Activated T-helper 1 cell treated with Interleukin-2 at 50 U/mL for 16 hours (primary cell): ENCODE results near the gene SAMHD1.
"Not testable (repeated sequence)": the region's sequence is repeated elsewhere in the genome, so short reads cannot be mapped to it uniquely, and the experiment has no call there.

Source experiments
- DNase-seq: peaks from one replicate; pipeline ENCODE4 v3.0.0-alpha.2; 2020; ENCODE audit warnings: low read depth

Gene SAMHD1

GRCh38 chr20:36851490-36851889, 100.0 kb downstream of the SAMHD1 start:
- DNase-seq = no peak

GRCh38 chr20:36850759-36851158, 100.7 kb downstream of the SAMHD1 start:
- DNase-seq = no peak

DNA sequence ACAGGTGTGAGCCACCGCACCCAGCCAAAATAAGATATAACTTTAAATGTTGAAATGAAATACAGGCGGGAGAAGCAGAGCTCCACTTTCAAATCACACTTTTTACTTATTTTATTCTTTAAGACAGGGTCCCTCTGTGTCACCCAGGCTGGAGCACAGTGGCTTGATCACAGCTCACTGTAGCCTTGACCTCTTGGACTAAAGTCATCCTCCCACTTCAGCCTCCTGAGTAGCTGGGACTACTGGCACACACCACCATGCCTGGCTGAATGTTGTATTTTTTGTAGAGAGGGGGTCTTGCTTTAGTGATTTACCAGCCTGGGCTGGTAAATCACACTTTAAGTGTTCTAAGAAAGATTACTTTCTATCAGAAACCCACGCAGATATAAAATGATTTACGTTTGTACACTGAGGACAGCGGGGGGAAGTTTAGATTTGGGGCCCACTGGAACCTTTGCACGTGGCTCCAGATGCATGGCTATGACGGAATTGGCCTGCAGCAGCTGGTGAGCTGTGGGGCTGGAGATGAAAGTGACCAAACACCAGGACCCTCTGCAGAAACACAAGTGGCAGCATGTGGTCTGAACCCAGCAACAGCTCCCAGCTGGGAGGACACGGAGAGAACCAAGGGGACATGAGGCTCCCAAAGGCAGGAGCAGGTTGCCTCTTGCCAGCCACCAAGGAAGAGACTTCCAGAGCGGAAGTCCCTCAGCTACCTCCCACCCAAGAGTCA, 102.0 kb downstream of the SAMHD1 start:
- no peak for DNase-seq

- no peak for DNase-seq
Measured at GRCh38 chr20:36848677-36849076, 102.8 kb downstream of the SAMHD1 start.

DNA sequence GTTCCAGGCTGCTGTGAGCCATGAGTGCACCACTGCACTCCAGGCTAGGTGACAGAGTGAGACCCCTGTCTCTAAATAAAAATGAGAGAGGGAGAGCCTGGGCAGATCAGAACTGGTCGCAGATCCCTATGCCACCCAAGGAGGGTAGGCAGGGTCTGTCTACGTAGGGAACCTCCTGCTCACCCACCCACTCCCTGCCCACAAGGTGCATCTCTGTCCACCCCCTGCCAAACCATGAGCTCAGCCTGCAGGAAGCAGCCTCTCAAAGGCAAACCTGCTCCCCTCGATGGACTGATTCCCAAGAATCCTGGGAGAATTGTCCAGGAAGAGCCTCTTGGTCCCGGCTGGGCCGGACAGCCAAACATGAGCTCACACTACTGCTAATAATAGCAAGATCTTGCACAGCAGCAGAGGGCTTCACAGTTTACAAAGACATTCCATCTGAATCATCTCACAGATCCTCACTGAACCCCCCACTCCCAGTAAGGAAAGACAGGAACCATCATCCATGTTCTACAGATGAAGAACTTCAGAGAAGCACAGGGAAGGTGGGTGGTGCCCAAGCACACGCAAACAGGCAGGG, 103.3 kb downstream of the SAMHD1 start:
- no peak for DNase-seq

DNA sequence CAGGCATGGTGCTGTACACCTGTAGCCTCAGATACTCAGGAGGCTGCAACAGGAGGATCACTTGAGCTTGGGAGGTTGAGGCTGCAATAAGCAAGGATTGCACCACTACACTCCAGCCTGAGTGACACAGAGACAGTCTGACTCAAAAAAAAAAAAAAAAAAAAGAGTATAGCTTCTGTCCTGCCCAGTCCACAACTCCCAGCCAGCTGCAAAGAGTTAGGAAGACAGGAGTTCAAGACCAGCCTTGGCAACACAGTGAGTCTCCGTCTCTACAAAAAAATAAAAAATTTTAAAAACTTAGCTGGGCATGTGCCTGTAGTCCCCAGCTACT, 103.8 kb downstream of the SAMHD1 start:
- no peak for DNase-seq

DNA sequence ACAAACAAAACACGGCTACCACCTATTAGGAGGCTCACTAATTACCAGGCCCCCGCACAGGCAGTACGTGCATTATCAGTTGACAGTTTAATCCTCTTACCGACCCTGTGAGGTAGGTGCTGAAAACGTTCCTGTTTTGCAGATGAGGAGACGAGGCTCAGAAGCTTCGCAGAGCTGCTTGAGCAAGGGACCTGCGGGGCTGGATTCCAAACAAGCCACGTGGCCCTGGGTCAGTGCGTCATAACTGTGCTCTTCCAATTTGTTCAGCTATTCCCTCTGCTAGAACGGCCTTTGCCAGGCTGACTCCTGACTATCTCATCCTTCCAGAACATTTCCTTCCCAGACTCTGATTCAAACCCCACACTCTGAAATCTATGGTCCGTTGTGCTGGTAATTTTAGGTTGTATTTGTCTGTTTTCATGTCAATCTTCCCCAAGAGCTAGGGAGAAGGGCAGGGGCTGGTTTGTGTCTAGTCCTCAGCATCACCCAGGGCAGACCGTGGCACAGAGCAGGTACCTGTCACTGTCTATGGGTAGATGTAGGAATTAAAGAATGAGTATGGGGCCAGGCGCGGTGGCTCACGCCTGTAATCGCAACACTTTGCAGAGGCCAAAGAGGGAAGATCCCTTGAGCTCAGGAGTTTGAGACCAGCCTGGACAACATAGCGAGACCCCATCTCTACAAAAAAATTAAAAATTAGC, 104.3 kb downstream of the SAMHD1 start:
- DNase-seq = no peak

- no peak for DNase-seq
Measured at GRCh38 chr20:36845288-36845971, 106.1 kb downstream of the SAMHD1 start.

DNA sequence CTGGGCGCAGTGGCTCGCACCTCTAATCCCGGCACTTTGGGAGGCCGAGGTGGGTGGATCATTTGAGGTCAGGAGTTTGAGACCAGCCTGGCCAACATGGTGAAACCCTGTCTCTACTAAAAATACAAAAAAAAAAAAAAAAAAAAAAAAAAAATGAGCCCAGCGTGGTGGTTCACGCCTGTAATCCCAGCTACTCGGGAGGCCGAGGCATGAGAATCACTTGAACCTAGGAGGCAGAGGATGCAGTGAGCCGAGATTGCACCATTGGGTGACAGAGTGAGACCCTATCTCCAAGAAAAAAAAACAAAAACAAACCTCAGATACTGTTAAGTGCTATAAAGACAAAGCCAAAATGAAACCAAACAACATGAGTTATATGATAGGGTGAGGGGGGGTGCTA, 110.5 kb downstream of the SAMHD1 start:
- not testable (repeated sequence) for DNase-seq
